Measurements from ENCODE around the gene ARHGAP26. TPM values are rescaled to one million over a fixed set of nuclear protein-coding genes. Genes with fewer than 3 reads are reported as not detected.
A peak's percentile ranks its signal among the peaks of the same experiment; 100 is the strongest.

The ARHGAP26 gene
- total RNA-seq, 1 experiment from 2014 or later = 5.5 TPM

DNA sequence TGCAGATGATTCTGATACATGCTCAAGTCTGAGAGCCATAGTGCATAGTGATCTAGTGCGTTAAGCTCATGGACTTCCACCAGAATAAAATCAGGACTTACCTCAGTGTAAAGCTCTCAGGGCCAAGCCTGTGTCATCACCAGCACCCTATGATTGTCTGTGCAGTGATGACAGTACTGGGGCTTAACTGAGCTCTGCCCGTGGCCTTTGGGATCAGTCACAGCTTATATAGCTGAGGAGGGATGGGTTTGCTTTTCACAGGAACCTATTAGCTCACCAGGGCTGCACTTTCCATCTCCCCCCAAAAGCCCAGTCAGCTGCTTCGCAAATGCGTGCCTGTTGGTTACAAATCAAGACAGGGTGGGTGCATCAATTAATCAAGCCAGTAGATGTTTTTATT lies 386.4 kb downstream of the ARHGAP26 start:
- no peak for DNase-seq (ENCODE audit: low read depth)

- no peak for DNase-seq (ENCODE audit: low read depth)
Measured at GRCh38 chr5:143159031-143159430, 388.9 kb downstream of the ARHGAP26 start.

DNA sequence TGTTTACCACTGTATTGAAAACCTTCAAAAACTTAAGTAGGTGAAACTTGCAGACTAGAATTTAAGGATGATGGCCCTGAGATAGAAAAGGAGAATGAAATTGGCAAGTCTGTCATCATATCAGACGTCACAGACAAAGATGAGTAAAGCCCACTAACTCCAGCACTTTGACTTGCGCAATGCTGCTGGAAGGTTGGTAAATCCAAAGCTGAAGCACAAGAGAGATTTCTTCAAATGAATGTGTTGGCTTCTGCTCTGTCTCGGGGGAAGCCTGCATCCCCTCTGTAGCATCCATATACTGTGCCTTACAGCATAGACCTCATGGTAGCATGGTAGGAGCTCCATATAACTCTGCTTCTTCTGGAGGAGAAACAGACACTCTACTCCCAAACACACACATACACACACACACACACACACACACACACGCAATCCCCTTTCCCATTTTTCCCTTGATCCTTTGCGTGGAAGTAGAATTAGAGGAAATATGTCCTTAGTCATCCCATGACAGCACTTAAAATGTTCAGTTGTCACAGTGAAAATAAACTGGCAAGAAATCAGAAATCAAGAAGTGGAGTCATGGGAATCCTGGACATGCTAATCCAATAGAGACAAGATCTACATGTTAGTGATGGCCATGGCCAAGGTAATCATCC lies 391.8 kb downstream of the ARHGAP26 start:
- DNase-seq (ENCODE audit: low read depth) = no peak

- DNase-seq (ENCODE audit: low read depth) = no peak
Measured at GRCh38 chr5:143162810-143163209, 392.6 kb downstream of the ARHGAP26 start.

- no peak for DNase-seq (ENCODE audit: low read depth)
Measured at GRCh38 chr5:143164557-143164956, 394.4 kb downstream of the ARHGAP26 start.

DNA sequence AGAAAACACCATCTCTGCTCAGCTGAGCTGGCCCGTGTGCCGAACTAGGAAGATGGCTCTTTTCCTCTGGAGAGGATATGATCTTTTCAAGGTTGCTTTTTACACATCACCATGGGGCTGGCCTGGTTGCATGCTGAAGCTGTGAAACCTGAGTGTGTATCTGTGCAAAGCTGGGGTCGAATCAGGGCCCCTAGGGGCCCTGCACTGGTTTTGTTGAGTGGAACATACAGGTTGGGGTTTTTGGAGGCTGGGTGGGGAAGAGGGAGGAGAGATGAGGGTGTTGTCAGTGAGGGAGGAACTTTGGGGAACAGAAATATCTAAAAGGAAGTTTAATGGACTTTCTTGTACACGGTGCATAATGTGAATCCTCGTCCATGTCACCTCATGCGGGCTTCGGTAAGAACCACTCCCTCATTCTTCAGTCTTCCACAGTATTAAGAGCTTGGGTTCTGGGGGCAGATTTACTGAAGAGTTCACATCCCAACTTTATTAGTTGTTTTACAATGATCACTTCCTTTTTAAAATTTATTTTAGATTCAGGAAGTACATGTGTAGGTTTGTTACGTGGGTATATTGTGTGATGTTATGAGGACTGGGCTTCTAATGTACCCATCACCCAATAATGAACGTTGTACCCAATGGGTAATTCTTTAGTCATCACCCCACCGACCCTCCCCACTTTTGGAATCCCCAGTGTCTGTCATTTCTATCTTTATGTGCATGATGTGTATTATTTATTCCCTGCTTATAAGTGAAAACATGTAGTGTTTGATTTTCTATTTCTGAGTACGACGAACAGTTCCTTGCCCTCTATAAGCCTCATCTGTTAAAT lies 395.1 kb downstream of the ARHGAP26 start:
- no peak for DNase-seq (ENCODE audit: low read depth)

GRCh38 chr5:143166090-143166489 lies 395.9 kb downstream of the ARHGAP26 start:
- no peak for DNase-seq (ENCODE audit: low read depth)

- no peak for DNase-seq (ENCODE audit: low read depth)
Measured at GRCh38 chr5:143166661-143167420, 396.7 kb downstream of the ARHGAP26 start.

DNA sequence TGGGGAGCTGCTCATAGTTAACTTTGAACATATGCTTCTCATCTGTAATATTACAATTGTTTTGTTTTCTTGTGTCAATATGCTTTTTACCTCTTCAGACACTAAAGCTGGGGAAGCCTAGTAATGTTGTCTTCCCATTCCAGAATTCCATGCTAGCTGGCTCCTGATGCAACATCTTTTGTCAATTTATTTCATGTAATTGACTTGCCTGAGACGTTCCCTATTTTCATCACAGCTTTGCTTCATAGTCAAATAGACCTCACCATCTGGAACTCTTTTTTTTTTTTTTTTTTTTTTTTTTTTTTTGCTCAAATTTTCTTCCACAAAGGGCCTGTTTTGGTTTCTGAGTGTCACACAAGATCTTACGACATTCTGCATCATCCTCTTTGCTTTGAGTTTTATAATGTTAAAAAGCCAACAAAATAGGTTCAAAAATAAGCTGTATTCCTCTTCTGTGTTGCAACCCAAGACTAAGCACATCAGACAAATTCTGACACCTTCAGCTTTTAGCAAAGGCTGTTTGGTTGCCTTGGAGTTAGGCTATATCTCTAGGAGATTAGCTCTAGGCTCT lies 398.1 kb downstream of the ARHGAP26 start:
- no peak for DNase-seq (ENCODE audit: low read depth)

- DNase-seq (ENCODE audit: low read depth) = no peak
Measured at GRCh38 chr5:143168921-143169810, 399.0 kb downstream of the ARHGAP26 start.

- DNase-seq (ENCODE audit: low read depth) = no peak
Measured at GRCh38 chr5:143170104-143170503, 399.9 kb downstream of the ARHGAP26 start.

- DNase-seq (ENCODE audit: low read depth) = no peak
Measured at GRCh38 chr5:143170977-143171376, 400.8 kb downstream of the ARHGAP26 start.

GRCh38 chr5:143172739-143173138 lies 402.6 kb downstream of the ARHGAP26 start:
- DNase-seq (ENCODE audit: low read depth) = peak; percentile 93

DNA sequence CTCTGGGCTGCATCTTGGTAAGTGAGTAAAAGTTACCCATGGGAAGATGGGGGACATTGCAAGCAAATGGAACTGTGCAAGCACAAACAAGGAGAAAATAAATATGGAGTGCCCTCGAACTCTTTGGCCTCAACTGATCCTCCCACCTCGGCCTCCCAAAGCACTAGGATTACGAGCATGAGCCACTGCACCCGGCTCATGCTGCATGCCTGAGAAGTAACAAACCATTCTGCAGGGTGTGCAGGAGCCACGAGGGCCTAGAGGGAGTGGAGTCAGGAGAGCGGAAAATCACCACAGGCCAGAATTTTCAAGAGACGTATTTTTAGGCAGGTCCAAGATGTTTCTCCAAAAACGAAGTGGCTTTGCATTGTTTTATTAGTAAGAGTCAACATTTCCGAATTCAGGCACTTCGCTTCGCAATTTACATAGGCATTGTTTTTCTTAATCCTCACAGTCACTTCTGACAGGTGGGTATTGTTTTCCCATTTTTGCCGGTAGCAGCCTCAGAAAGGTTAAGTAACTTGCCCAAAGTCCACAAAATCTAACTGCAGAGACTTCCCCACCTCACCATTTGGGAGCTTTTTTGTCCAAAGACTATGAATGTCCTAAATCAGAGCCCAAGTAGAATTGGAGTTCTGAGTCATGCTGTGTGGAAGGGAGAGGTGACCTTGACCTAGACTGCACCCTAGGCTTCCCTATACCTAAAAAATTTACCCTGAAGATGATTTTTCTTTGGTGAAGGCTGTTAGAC lies 403.1 kb downstream of the ARHGAP26 start:
- DNase-seq (ENCODE audit: low read depth) = no peak

DNA sequence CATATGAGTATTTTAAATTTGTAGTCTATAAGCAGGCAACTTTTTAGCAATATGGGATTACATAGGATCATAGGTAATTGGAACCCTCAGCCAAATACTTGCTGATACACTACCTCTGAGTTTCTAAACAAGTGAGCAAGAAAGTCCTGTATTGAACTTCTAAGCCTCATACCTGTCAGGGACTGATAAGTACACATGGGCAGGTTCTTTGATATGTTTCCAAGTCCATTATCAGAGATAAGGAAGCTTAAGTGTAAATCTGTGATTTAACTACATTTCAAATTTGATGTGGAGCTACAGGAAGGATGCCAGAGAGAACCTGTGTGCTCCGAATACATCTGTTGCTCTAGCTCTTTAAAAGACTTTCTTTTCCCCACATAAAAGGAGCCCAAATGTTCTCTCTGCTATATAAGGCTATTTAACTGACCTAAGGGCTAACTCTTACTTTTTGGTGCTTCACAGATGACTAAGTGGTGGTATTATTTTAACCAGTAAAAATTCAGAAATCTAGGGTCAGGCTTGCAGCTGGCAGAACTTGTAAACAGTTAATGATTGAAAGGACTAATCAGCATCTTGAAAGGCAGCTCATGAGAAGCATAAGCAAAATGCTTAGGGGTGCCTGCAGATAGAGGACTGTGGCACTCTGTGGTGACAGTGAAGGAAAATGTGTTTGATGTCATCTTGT lies 404.7 kb downstream of the ARHGAP26 start:
- peak; percentile 84 for DNase-seq (ENCODE audit: low read depth)

GRCh38 chr5:143176048-143176447 lies 405.9 kb downstream of the ARHGAP26 start:
- no peak for DNase-seq (ENCODE audit: low read depth)

GRCh38 chr5:143177263-143177983 lies 407.2 kb downstream of the ARHGAP26 start:
- peak; percentile 100 for DNase-seq (ENCODE audit: low read depth)

GRCh38 chr5:143179126-143179740 lies 409.1 kb downstream of the ARHGAP26 start:
- no peak for DNase-seq (ENCODE audit: low read depth)

- no peak for DNase-seq (ENCODE audit: low read depth)
Measured at GRCh38 chr5:143180751-143181150, 410.6 kb downstream of the ARHGAP26 start.
